Left cardiac atrium (tissue), 4 donors: ENCODE measurements around the gene BMP6. TPM values are rescaled to one million over a fixed set of nuclear protein-coding genes. Genes with fewer than 3 reads are reported as not detected.

Experiments
- ATAC-seq, 2 donors: fragments of 200-7000 bp; cut with Tn5 transposase; one replicate each; pipeline ENCODE4 v1.9.1; 2020; ENCODE audit warnings: mild to moderate bottlenecking in 2 of 2, moderate library complexity in 2 of 2
- DNase-seq: peaks from one replicate; pipeline ENCODE4 v3.0.0-alpha.2; 2020
- intact Hi-C, 2 donors: fragments of 100-400 bp; cut with DNase I; formaldehyde crosslinking; loops; one replicate each; pipeline versions ENCODE4 v1.14.1 to v1.15.1; 2022 to 2023
- total RNA-seq, 2 donors: library from RNA; stranded (reverse); fragmentation: NEBNext Ultra II Directional; extraction: Animal tissue kit (Norgen Biotek cat#: 25700); gene quantifications; one replicate each; pipeline ENCODE4 v1.2.1, GENCODE V29; 2021
- donor health status: DM: no; HTN: yes; CAD: no.
- donor health status: DM: no; HTN: yes; CAD: no; lungs with severe emphysema.
- donor health status: DM: yes; HTN: yes; CAD: no.
- donor health status: Dilated cardiomyopathy.

Gene BMP6
- total RNA-seq, 2 donors from 2014 or later, result 2.1 to 13.4 TPM

- intact Hi-C loops, result loop anchor here in 1 of 2 donors (10.0 kb wide), 1 partner anchor 140 kb away; no protein-coding TSS in a partner anchor
- ATAC-seq, result peak in 1 of 2 donors; percentile 58
Measured at GRCh38 chr6:7734707-7735383, 8.9 kb downstream of the BMP6 start.

GRCh38 chr6:7737106-7737505 lies 11.2 kb downstream of the BMP6 start:
- ATAC-seq, result no peak

More at GRCh38 chr6:7734707-7735383, 8.9 kb downstream of the BMP6 start:
- DNase-seq, result peak; percentile 26

GRCh38 chr6:7737867-7738266 lies 12.0 kb downstream of the BMP6 start:
- no peak for ATAC-seq
- intact Hi-C loops, result loop anchor here in 1 of 2 donors (10.0 kb wide), 1 partner anchor 137 kb away; no protein-coding TSS in a partner anchor
- DNase-seq, result no peak

More at GRCh38 chr6:7737106-7737505, 11.2 kb downstream of the BMP6 start:
- intact Hi-C loops, result loop anchor here in 1 of 2 donors (10.0 kb wide), 1 partner anchor 138 kb away; no protein-coding TSS in a partner anchor
- DNase-seq, result no peak

- ATAC-seq (no peak), DNase-seq (no peak)
- intact Hi-C loops, result no loop called here
Measured at GRCh38 chr6:7742223-7742785, 16.4 kb downstream of the BMP6 start.

GRCh38 chr6:7745942-7746341 lies 20.0 kb downstream of the BMP6 start:
- intact Hi-C loops, result no loop called here
- ATAC-seq (no peak), DNase-seq (no peak)

GRCh38 chr6:7747016-7747415 lies 21.1 kb downstream of the BMP6 start:
- DNase-seq (no peak), ATAC-seq (no peak)
- intact Hi-C loops, result no loop called here

GRCh38 chr6:7747433-7747832 lies 21.5 kb downstream of the BMP6 start:
- DNase-seq (no peak), ATAC-seq (no peak)
- intact Hi-C loops, result no loop called here

GRCh38 chr6:7747901-7748504 lies 22.1 kb downstream of the BMP6 start:
- ATAC-seq, result no peak
- intact Hi-C loops, result no loop called here

GRCh38 chr6:7749478-7749877 lies 23.6 kb downstream of the BMP6 start:
- ATAC-seq (no peak), DNase-seq (no peak)
- intact Hi-C loops, result no loop called here

More at GRCh38 chr6:7747901-7748504, 22.1 kb downstream of the BMP6 start:
- DNase-seq, result no peak

GRCh38 chr6:7750197-7750596 lies 24.3 kb downstream of the BMP6 start:
- intact Hi-C loops, result no loop called here
- DNase-seq (no peak), ATAC-seq (no peak)

- peak; percentile 30 to 62 for ATAC-seq
- no peak for DNase-seq
- intact Hi-C loops, result no loop called here
Measured at GRCh38 chr6:7758456-7758855, 32.6 kb downstream of the BMP6 start.

GRCh38 chr6:7759320-7759719 lies 33.4 kb downstream of the BMP6 start:
- ATAC-seq (no peak), DNase-seq (no peak)
- intact Hi-C loops, result no loop called here

- no peak for ATAC-seq
- no peak for DNase-seq
- intact Hi-C loops, result no loop called here
Measured at GRCh38 chr6:7761051-7761450, 35.2 kb downstream of the BMP6 start.

GRCh38 chr6:7762760-7763159 lies 36.9 kb downstream of the BMP6 start:
- ATAC-seq (no peak), DNase-seq (no peak)
- intact Hi-C loops, result no loop called here

- DNase-seq (no peak), ATAC-seq (peak in 1 of 2 donors; percentile 33)
- intact Hi-C loops, result no loop called here
Measured at GRCh38 chr6:7763881-7764280, 38.0 kb downstream of the BMP6 start.

GRCh38 chr6:7765575-7766325 lies 39.9 kb downstream of the BMP6 start:
- ATAC-seq (no peak), DNase-seq (no peak)
- intact Hi-C loops, result no loop called here

GRCh38 chr6:7769702-7770101 lies 43.8 kb downstream of the BMP6 start:
- DNase-seq (no peak), ATAC-seq (no peak)
- intact Hi-C loops, result no loop called here

- DNase-seq, result no peak
- no peak for ATAC-seq
- intact Hi-C loops, result no loop called here
Measured at GRCh38 chr6:7770111-7770510, 44.2 kb downstream of the BMP6 start.

GRCh38 chr6:7770601-7771000 lies 44.7 kb downstream of the BMP6 start:
- intact Hi-C loops, result no loop called here
- DNase-seq (no peak), ATAC-seq (no peak)

- DNase-seq (no peak), ATAC-seq (no peak)
- intact Hi-C loops, result no loop called here
Measured at GRCh38 chr6:7773322-7773721, 47.4 kb downstream of the BMP6 start.
